HUES6 (cell line): ENCODE measurements around the gene SGSM2.
A peak's percentile ranks its signal among the peaks of the same experiment; 100 is the strongest.

Experiments used
- H3K27ac ChIP-seq: 2 replicates; pipeline ENCODE4 v1.7.0; 2013; ENCODE audit warnings: low read depth, mild to moderate bottlenecking, low read length, inconsistent platforms
- H3K27me3 ChIP-seq: 2 replicates; pipeline ENCODE4 v1.6.1; 2013; ENCODE audit warnings: low read length; ENCODE audit not compliant: control insufficient read depth, insufficient read depth
- H3K36me3 ChIP-seq: 2 replicates; pipeline ENCODE4 v1.6.1; 2013; ENCODE audit warnings: low read length; ENCODE audit not compliant: control insufficient read depth, insufficient read depth
- H3K4me1 ChIP-seq: 2 replicates; pipeline ENCODE4 v1.6.1; 2013; ENCODE audit warnings: low read length; ENCODE audit not compliant: control insufficient read depth, insufficient read depth
- H3K4me3 ChIP-seq: 2 replicates; pipeline ENCODE4 v1.5.1; 2013; ENCODE audit warnings: low read depth, low read length
- H3K9ac ChIP-seq: one replicate; pipeline ENCODE4 v1.6.1; 2013; ENCODE audit warnings: mild to moderate bottlenecking, low read length
- H3K9me3 ChIP-seq: 2 replicates; pipeline ENCODE4 v1.6.1; 2013; ENCODE audit warnings: low read depth, low read length; ENCODE audit not compliant: control insufficient read depth, insufficient read depth

Gene SGSM2

DNA sequence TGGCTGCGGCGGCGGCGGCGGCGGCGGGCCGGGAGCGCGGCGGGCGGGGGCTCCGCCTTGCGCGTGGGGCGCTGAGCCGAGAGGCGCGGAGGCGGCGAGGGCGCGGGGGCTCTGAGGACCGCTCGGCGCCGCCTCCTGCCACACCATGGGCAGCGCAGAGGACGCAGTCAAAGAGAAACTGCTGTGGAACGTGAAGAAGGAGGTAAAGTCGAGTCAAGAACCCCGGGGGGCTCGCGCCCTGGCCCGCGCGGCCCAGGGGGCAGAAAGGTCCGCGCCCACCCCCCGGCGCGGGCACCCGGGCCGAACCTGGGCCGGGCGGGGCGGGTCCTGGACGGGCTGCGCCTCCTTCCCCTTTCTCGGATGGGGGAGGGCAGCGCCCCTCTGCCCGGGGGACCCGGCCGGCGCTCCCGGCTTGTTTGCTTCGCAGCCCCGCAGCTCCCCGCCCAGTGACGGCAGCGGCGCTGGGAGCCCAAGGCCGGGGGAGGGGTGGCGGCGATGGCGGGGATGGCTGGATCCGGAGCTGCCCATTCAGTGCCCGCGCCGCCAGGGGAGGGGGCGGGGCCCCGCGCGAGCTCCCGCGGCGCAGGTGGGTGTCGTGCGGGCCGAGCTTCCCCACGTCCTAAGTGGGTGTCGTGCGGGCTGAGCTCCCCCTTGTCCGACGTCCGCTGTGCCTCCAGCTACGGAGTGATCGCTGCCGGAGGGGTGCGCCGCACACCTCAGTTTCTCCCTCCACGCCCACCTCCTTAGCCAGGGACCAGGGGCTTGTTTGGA lies 428 bp downstream of the SGSM2 start:
- peaks cover 15% of the 10 kb centered on the region for H3K4me1 ChIP-seq
- H3K9ac ChIP-seq, result peak overlapping the region; percentile 75
- H3K36me3 ChIP-seq, result peaks cover 37% of the 10 kb centered on the region
- H3K4me3 ChIP-seq, result peak overlapping the region; percentile 96
- no peaks in the 10 kb centered on the region for H3K9me3 ChIP-seq
- no peaks in the 10 kb centered on the region for H3K27me3 ChIP-seq
- peak overlapping the region; percentile 4; the same call in 1 of the 2 replicates for H3K27ac ChIP-seq

DNA sequence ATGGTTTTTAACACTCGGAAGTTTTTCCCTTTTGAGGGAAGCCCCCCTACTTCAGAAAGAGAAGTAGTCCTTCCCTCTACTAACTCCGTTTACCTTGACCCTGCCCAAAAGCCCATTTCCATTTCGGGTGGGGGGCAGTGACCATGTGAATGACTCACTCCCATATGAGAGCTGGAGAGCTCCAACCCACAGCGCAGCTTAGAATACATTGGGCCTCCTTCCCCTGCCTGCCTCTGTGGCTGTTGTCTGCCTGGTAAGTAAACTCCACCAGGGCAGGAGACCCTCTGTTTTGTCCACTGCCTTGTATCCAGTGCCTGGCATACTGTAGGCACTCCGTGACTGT lies 985 bp downstream of the SGSM2 start:
- Histone ChIP-seq H3K4me3 (peak overlapping the region; percentile 96), H3K27ac (peak overlapping the region; percentile 4; the same call in 1 of the 2 replicates), H3K27me3 (no peaks in the 10 kb centered on the region), H3K9ac (peak overlapping the region; percentile 75), H3K36me3 (peaks cover 31% of the 10 kb centered on the region), H3K4me1 (peaks cover 15% of the 10 kb centered on the region), H3K9me3 (no peaks in the 10 kb centered on the region)

GRCh38 chr17:2343421-2343820 lies 6.1 kb downstream of the SGSM2 start:
- no peaks in the 10 kb centered on the region for H3K27me3 ChIP-seq
- H3K9ac ChIP-seq, result no peak overlapping the region
- H3K4me3 ChIP-seq, result no peak overlapping the region
- H3K9me3 ChIP-seq, result no peaks in the 10 kb centered on the region
- no peak overlapping the region for H3K27ac ChIP-seq
- H3K4me1 ChIP-seq, result peaks cover 11% of the 10 kb centered on the region
- peaks cover 17% of the 10 kb centered on the region for H3K36me3 ChIP-seq

GRCh38 chr17:2344528-2344927 lies 7.2 kb downstream of the SGSM2 start:
- peaks cover 13% of the 10 kb centered on the region for H3K4me1 ChIP-seq
- H3K27me3 ChIP-seq, result no peaks in the 10 kb centered on the region
- H3K4me3 ChIP-seq, result no peak overlapping the region
- H3K9ac ChIP-seq, result no peak overlapping the region
- H3K36me3 ChIP-seq, result peaks cover 17% of the 10 kb centered on the region
- no peaks in the 10 kb centered on the region for H3K9me3 ChIP-seq
- H3K27ac ChIP-seq, result no peak overlapping the region

- Histone ChIP-seq H3K27ac (no peak overlapping the region), H3K27me3 (no peaks in the 10 kb centered on the region), H3K9me3 (no peaks in the 10 kb centered on the region), H3K9ac (no peak overlapping the region), H3K4me1 (peaks cover 13% of the 10 kb centered on the region), H3K4me3 (no peak overlapping the region), H3K36me3 (peaks cover 15% of the 10 kb centered on the region)
Measured at GRCh38 chr17:2346475-2346874, 9.2 kb downstream of the SGSM2 start.

- Histone ChIP-seq H3K9me3 (no peaks in the 10 kb centered on the region), H3K36me3 (peaks cover 10% of the 10 kb centered on the region), H3K4me1 (peaks cover 16% of the 10 kb centered on the region), H3K27me3 (no peaks in the 10 kb centered on the region), H3K27ac (peak overlapping the region; percentile 74), H3K4me3 (peak overlapping the region; percentile 38), H3K9ac (peak overlapping the region; percentile 61)
Measured at GRCh38 chr17:2347805-2348685, 10.7 kb downstream of the SGSM2 start.

GRCh38 chr17:2351269-2351668 lies 14.0 kb downstream of the SGSM2 start:
- H3K9ac ChIP-seq, result no peak overlapping the region
- peaks cover 16% of the 10 kb centered on the region for H3K4me1 ChIP-seq
- H3K9me3 ChIP-seq, result no peaks in the 10 kb centered on the region
- no peak overlapping the region for H3K4me3 ChIP-seq
- H3K36me3 ChIP-seq, result no peaks in the 10 kb centered on the region
- H3K27me3 ChIP-seq, result no peaks in the 10 kb centered on the region
- H3K27ac ChIP-seq, result no peak overlapping the region

DNA sequence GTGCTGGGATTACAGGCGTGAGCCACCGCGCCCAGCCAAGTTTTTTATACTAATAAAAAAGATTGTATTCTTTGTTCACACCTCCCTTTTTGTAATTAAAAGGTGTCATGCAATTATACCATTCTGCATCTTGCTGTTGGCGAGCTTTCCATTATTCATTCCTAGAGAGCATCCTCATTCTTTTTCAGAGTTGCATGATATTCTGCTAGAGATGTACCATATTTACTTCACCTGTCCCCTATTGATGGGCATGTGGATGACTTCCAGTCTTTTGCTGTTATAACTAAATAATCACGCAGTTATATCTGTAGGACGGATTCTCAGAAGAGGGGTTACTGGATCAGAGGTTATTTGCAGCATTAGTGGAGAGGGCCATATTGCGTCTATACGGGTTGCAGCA lies 17.0 kb downstream of the SGSM2 start:
- no peaks in the 10 kb centered on the region for H3K27me3 ChIP-seq
- H3K27ac ChIP-seq, result no peak overlapping the region
- H3K9ac ChIP-seq, result no peak overlapping the region
- H3K9me3 ChIP-seq, result no peaks in the 10 kb centered on the region
- no peak overlapping the region for H3K4me3 ChIP-seq
- H3K4me1 ChIP-seq, result 0 out of 2 replicates have a peak, but pooled peaks cover 3% of the 10 kb centered on the region
- no peaks in the 10 kb centered on the region for H3K36me3 ChIP-seq

DNA sequence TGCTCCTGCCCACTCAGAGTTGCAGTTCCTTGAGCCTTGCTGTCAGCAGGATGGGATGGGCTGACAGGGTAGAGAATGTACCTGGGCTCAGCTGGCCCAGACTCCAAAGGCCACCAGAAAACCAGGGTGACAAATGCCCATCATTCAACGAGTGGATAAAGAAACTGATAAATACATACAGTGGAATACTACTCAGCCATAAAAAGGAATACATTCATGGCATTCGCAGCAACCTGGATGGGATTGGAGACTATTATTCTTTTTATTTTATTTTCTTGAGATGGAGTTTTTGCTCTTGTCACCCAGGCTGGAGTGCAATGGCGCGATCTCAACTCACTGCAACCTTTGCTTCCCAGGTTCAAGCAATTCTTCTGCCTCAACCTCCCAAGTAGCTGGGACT lies 19.9 kb downstream of the SGSM2 start:
- H3K36me3 ChIP-seq, result 0 out of 2 replicates have a peak, but pooled peaks cover 4% of the 10 kb centered on the region
- no peak overlapping the region for H3K9ac ChIP-seq
- no peak overlapping the region for H3K4me3 ChIP-seq
- H3K27me3 ChIP-seq, result no peaks in the 10 kb centered on the region
- no peaks in the 10 kb centered on the region for H3K9me3 ChIP-seq
- H3K4me1 ChIP-seq, result 0 out of 2 replicates have a peak, but pooled peaks cover 3% of the 10 kb centered on the region
- H3K27ac ChIP-seq, result no peak overlapping the region

- no peaks in the 10 kb centered on the region for H3K4me1 ChIP-seq
- peaks cover 10% of the 10 kb centered on the region; the same call in 1 of the 2 replicates for H3K36me3 ChIP-seq
- no peak overlapping the region for H3K4me3 ChIP-seq
- H3K9me3 ChIP-seq, result no peaks in the 10 kb centered on the region
- H3K9ac ChIP-seq, result no peak overlapping the region
- H3K27ac ChIP-seq, result no peak overlapping the region
- no peaks in the 10 kb centered on the region for H3K27me3 ChIP-seq
Measured at GRCh38 chr17:2357931-2358434, 20.7 kb downstream of the SGSM2 start.
